IMR-90 (cell line): ENCODE measurements around the gene ITCH. TPM values are rescaled to one million over a fixed set of nuclear protein-coding genes. Genes with fewer than 3 reads are reported as not detected.
A peak's percentile ranks its signal among the peaks of the same experiment; 100 is the strongest.

Experiments
- ATAC-seq: fragments of 200-7000 bp; cut with Tn5 transposase; 2 replicates; pipeline ENCODE4 v1.9.1; 2020; ENCODE audit warnings: low read depth, mild to moderate bottlenecking, moderate library complexity
- BruUV-seq: library from RNA; stranded (reverse); fragments of 400-500 nt; replicated peaks from 2 replicates; lab custom pipeline; 2021; lab: Mats Ljungman, UMichigan
- CTCF ChIA-PET: fragments of 300-600 bp; formaldehyde crosslinking; extraction: SDS; loops from one replicate; lab custom pipeline; 2021; ENCODE audit warnings: antibody characterized with exemption; lab: Yijun Ruan, JAX
- POLR2A ChIA-PET: fragments of 300-600 bp; sonication (Branson Sonifier 250); formaldehyde crosslinking; loops from one replicate; lab custom pipeline; 2022; ENCODE audit warnings: antibody characterized with exemption; ENCODE audit not compliant: unreplicated experiment; lab: Charles Lee
- DNase-seq: peaks from one replicate; pipeline ENCODE4 v3.0.0; 2013
- H2AFZ ChIP-seq: replicated peaks from 2 replicates; pipeline ENCODE3; 2013; ENCODE audit warnings: low read length, mild to moderate bottlenecking; ENCODE audit not compliant: poor library complexity
- H2AK5ac ChIP-seq: 2 replicates; pipeline ENCODE4 v1.6.1; 2013; ENCODE audit warnings: low read depth, low read length, inconsistent platforms
- H2AK9ac ChIP-seq: replicated peaks from 2 replicates; pipeline ENCODE3; 2013; ENCODE audit warnings: mild to moderate bottlenecking, low read depth, low read length, moderate library complexity; ENCODE audit not compliant: poor library complexity
- H2BK120ac ChIP-seq: 2 replicates; pipeline ENCODE4 v1.6.1; 2013; ENCODE audit warnings: low read depth, low read length, inconsistent platforms
- H2BK15ac ChIP-seq: 3 replicates; pipeline ENCODE4 v1.6.1; 2013; ENCODE audit warnings: low read depth, low read length, inconsistent platforms
- H2BK20ac ChIP-seq: 2 replicates; pipeline ENCODE4 v1.6.1; 2013; ENCODE audit warnings: low read depth, mild to moderate bottlenecking, inconsistent platforms, low read length, moderate library complexity
- H2BK5ac ChIP-seq: 2 replicates; pipeline ENCODE4 v1.6.1; 2013; ENCODE audit warnings: mild to moderate bottlenecking, low read depth, low read length, inconsistent platforms; ENCODE audit not compliant: poor library complexity, severe bottlenecking
- H3K14ac ChIP-seq: replicated peaks from 2 replicates; pipeline ENCODE4 v1.6.1; 2013; ENCODE audit warnings: low read depth, low read length, inconsistent platforms
- H3K18ac ChIP-seq: 2 replicates; pipeline ENCODE4 v1.6.1; 2013; ENCODE audit warnings: low read depth, low read length, control low read depth
- H3K23ac ChIP-seq: 2 replicates; pipeline ENCODE4 v1.6.1; 2013; ENCODE audit warnings: low read depth, low read length, inconsistent platforms
- H3K27ac ChIP-seq: 2 replicates; pipeline ENCODE4 v1.5.1; 2013; ENCODE audit warnings: mild to moderate bottlenecking, control low read depth, low read length; ENCODE audit not compliant: insufficient read depth
- H3K27me3 ChIP-seq: 2 replicates; pipeline ENCODE4 v1.6.1; 2013; ENCODE audit warnings: low read length; ENCODE audit not compliant: control insufficient read depth, insufficient read depth
- H3K36me3 ChIP-seq: 2 replicates; pipeline ENCODE4 v1.6.1; 2013; ENCODE audit warnings: low read length, mixed read lengths; ENCODE audit not compliant: control insufficient read depth, insufficient read depth
- H3K4ac ChIP-seq: 2 replicates; pipeline ENCODE4 v1.6.1; 2013; ENCODE audit warnings: low read depth, low read length, inconsistent platforms
- H3K4me1 ChIP-seq: 2 replicates; pipeline ENCODE4 v1.6.1; 2013; ENCODE audit warnings: low read length, mixed read lengths; ENCODE audit not compliant: control insufficient read depth, insufficient read depth
- H3K4me2 ChIP-seq: 2 replicates; pipeline ENCODE4 v1.6.1; 2013; ENCODE audit warnings: low read depth, mild to moderate bottlenecking, control low read depth, low read length, moderate library complexity
- H3K4me3 ChIP-seq: 2 replicates; pipeline ENCODE4 v1.5.1; 2013; ENCODE audit warnings: low read depth, mild to moderate bottlenecking, control low read depth, low read length, moderate library complexity; ENCODE audit not compliant: insufficient read depth
- H3K56ac ChIP-seq: 2 replicates; pipeline ENCODE4 v1.6.1; 2013; ENCODE audit warnings: low read length, inconsistent platforms; ENCODE audit not compliant: insufficient read depth; ENCODE audit errors: extremely low read depth
- H3K79me1 ChIP-seq, 2 experiments: 2 replicates each; pipeline ENCODE4 v1.6.1; 2013; ENCODE audit warnings: low read length in 2 of 2, inconsistent platforms in 1 of 2, low read depth in 1 of 2
- H3K9ac ChIP-seq: 2 replicates; pipeline ENCODE4 v1.6.1; 2013; ENCODE audit warnings: low read depth, low read length, control low read depth
- H3K9me1 ChIP-seq: 2 replicates; pipeline ENCODE4 v1.6.1; 2013; ENCODE audit warnings: low read length, inconsistent platforms; ENCODE audit not compliant: insufficient read depth
- H3K9me3 ChIP-seq: 2 replicates; pipeline ENCODE4 v1.6.1; 2013; ENCODE audit warnings: low read length; ENCODE audit not compliant: control insufficient read depth, insufficient read depth
- H4K20me1 ChIP-seq: 2 replicates; pipeline ENCODE4 v1.6.1; 2013; ENCODE audit warnings: low read length, inconsistent platforms; ENCODE audit not compliant: insufficient read depth
- H4K5ac ChIP-seq: 2 replicates; pipeline ENCODE4 v1.6.1; 2013; ENCODE audit warnings: mild to moderate bottlenecking, low read depth, low read length, control low read depth
- H4K8ac ChIP-seq, 2 experiments: 2 replicates each; pipeline ENCODE4 v1.6.1; 2013; ENCODE audit warnings: low read depth in 2 of 2, low read length in 2 of 2, control low read depth in 1 of 2, inconsistent platforms in 1 of 2
- H4K91ac ChIP-seq: 2 replicates; pipeline ENCODE4 v1.6.1; 2013; ENCODE audit warnings: low read depth, low read length, inconsistent platforms; ENCODE audit not compliant: insufficient read depth
- BHLHE40 ChIP-seq: fragments of 150-350 bp; IDR thresholded peaks from 2 replicates; pipeline ENCODE4 v1.6.1; 2016; ENCODE audit warnings: mild to moderate bottlenecking, low read depth, low read length
- CEBPB ChIP-seq: IDR thresholded peaks from 2 replicates; pipeline ENCODE4 v1.6.1; 2012; ENCODE audit warnings: low read depth, low read length, improper control_type of control experiment
- CHD1 ChIP-seq: IDR thresholded peaks from 2 replicates; pipeline ENCODE4 v1.6.1; 2012; ENCODE audit warnings: low read depth, low read length, improper control_type of control experiment
- FOS ChIP-seq: fragments of 150-350 bp; IDR thresholded peaks from 2 replicates; pipeline ENCODE4 v1.6.1; 2016; ENCODE audit warnings: low read depth, low read length
- MAFK ChIP-seq: IDR thresholded peaks from 2 replicates; pipeline ENCODE4 v1.6.1; 2012; ENCODE audit warnings: low read depth, low read length, improper control_type of control experiment
- MAZ ChIP-seq: IDR thresholded peaks from 2 replicates; pipeline ENCODE4 v1.6.1; 2012; ENCODE audit warnings: low read depth, mild to moderate bottlenecking, low read length, improper control_type of control experiment, moderate library complexity, borderline replicate concordance
- MXI1 ChIP-seq: IDR thresholded peaks from 2 replicates; pipeline ENCODE4 v1.6.1; 2012; ENCODE audit warnings: low read depth, mild to moderate bottlenecking, low read length, moderate library complexity, borderline replicate concordance
- NFE2L2 ChIP-seq: fragments of 150-350 bp; IDR thresholded peaks from 2 replicates; pipeline ENCODE4 v1.6.1; 2016; ENCODE audit warnings: low read depth, mild to moderate bottlenecking, low read length
- POLR2A ChIP-seq: IDR thresholded peaks from 2 replicates; pipeline ENCODE4 v1.6.1; 2012; ENCODE audit warnings: mild to moderate bottlenecking, low read depth, low read length
- RAD21 ChIP-seq: IDR thresholded peaks from 2 replicates; pipeline ENCODE4 v1.6.1; 2012; ENCODE audit warnings: low read length, improper control_type of control experiment
- RCOR1 ChIP-seq: IDR thresholded peaks from 2 replicates; pipeline ENCODE4 v1.6.1; 2012; ENCODE audit warnings: mild to moderate bottlenecking, low read length, improper control_type of control experiment; ENCODE audit not compliant: insufficient replicate concordance
- RFX5 ChIP-seq: IDR thresholded peaks from 2 replicates; pipeline ENCODE4 v1.8.0; 2012; ENCODE audit warnings: low read depth, mild to moderate bottlenecking, low read length, moderate library complexity
- SMC3 ChIP-seq: fragments of 150-350 bp; IDR thresholded peaks from 2 replicates; pipeline ENCODE4 v1.6.1; 2016; ENCODE audit warnings: low read depth, mild to moderate bottlenecking, antibody characterized with exemption, low read length, moderate library complexity
- WGBS, 2 experiments: methylation state at CpG; one replicate each; pipeline versions ENCODE4 v1.1.5 to v1.1.7; 2013; ENCODE audit warnings: missing lambda C conversion rate in 2 of 2; ENCODE audit not compliant: insufficient read length in 1 of 2; ENCODE audit errors: extremely low coverage in 2 of 2; 5-methylcytosine and 5-hydroxymethylcytosine counted together
- dilution Hi-C: fragments of 300-500 bp; cut with HindIII; formaldehyde crosslinking; loops from one replicate; pipeline ENCODE4 v1.14.3; 2018; ENCODE audit warnings: low sequenced_read_pairs; ENCODE audit not compliant: unreplicated experiment
- in situ Hi-C: fragments of 300-500 bp; cut with MboI; formaldehyde crosslinking; loops from 3 replicates; pipeline ENCODE4 v1.14.3; 2019; ENCODE audit warnings: low sequenced_read_pairs, inconsistent platforms, mixed read lengths
- intact Hi-C: fragments of 100-400 bp; cut with micrococcal nuclease; formaldehyde crosslinking; loops from 2 replicates; pipeline ENCODE4 v1.10.0; 2022
- polyA plus RNA-seq, 3 experiments: library from polyadenylated mRNA; depleted of rRNA; stranded (reverse); fragments of >200 nt; gene quantifications; 2 replicates each; pipeline ENCODE4 v1.2.3, GENCODE V29; 2012; ENCODE audit warnings: low replicate concordance in 1 of 3
- total RNA-seq: library from RNA; depleted of rRNA; stranded (reverse); fragments of >200 nt; gene quantifications from 2 replicates; pipeline ENCODE4 v1.2.3, GENCODE V29; 2012
- TF ChIP-seq, protein P1 (sequence below): fragments of 150-350 bp; IDR thresholded peaks from 2 replicates; pipeline ENCODE4 v1.6.1; 2016; ENCODE audit warnings: low read depth, mild to moderate bottlenecking, low read length, moderate library complexity, borderline replicate concordance
- TF ChIP-seq, protein P2 (sequence below): fragments of 150-350 bp; IDR thresholded peaks from 2 replicates; pipeline ENCODE4 v1.6.1; 2017; ENCODE audit warnings: mild to moderate bottlenecking, antibody characterized with exemption, low read length, low read depth
- TF ChIP-seq, protein P3 (sequence below): conservative IDR thresholded peaks from 2 replicates; pipeline ENCODE4 v1.5.1; 2012; ENCODE audit warnings: mild to moderate bottlenecking, low read depth, low read length, improper control_type of control experiment

The ITCH gene
- total and polyA plus RNA-seq, 2 of the 4 experiments (the other 2 are of a cell fraction): 12.7 to 94.6 TPM

DNA sequence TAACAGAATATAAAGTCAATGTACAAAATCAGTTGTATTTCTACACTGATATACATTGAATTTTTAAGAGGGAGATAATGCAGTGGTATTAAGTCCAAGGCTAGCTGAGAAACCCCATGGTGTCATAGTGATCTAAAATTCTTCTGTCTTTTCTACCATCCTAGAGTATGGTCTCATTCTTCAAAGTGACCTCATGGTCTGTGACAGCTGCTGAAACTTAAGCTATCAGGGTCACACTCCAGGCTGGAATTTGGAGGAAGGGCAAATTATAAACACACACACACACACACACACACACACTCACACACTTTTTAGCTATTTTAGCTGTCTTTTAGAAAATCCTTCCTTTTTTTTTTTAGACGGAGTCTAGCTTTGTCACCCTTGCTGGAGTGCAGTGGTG lies 105.9 kb downstream of the ITCH start:
- Histone ChIP-seq H4K8ac (no peak overlapping the region), H4K20me1 (peaks cover 13% of the 10 kb centered on the region), H3K56ac (no peak overlapping the region), H2AFZ (no peak overlapping the region), H2AK5ac (no peak overlapping the region), H3K9me1 (no peaks in the 10 kb centered on the region; the same call in 1 of the 2 replicates), H3K27ac (no peak overlapping the region), H3K18ac (no peak overlapping the region), H3K79me1 (peaks cover 14 to 46% of the 10 kb centered on the region in 2 experiments; a peak in 3 of 4 replicates), H2AK9ac (no peak overlapping the region), H3K9ac (no peak overlapping the region), H3K14ac (no peak overlapping the region), H3K36me3 (peaks cover 23% of the 10 kb centered on the region), H4K5ac (no peak overlapping the region), H3K4me2 (no peak overlapping the region), H2BK15ac (no peak overlapping the region), H2BK120ac (no peak overlapping the region), H3K23ac (no peak overlapping the region), H2BK20ac (no peak overlapping the region), H3K27me3 (no peaks in the 10 kb centered on the region), H4K91ac (no peak overlapping the region), H3K4me1 (peaks cover 2% of the 10 kb centered on the region; the same call in 1 of the 2 replicates), H3K9me3 (no peaks in the 10 kb centered on the region), H3K4me3 (no peak overlapping the region), H2BK5ac (peak overlapping the region; percentile 24), H3K4ac (no peak overlapping the region)
- in situ Hi-C loops (no loop called here), intact Hi-C loops (no loop called here), dilution Hi-C loops (no loop called here)
- BruUV-seq: no TSS peak
- ChIA-PET CTCF (interaction anchor here (1.2 kb wide), 1 partner anchor 156 kb away, joined by 5 read pairs; no protein-coding TSS in a partner anchor), POLR2A (no interaction called here)
- DNase-seq: peak; percentile 25
- ATAC-seq: peak; percentile 56
- WGBS, 2 experiments: no CpG with 5 or more reads among the region's 1 CpG
- TF ChIP-seq MAFK (no peak), MXI1 (no peak), FOS (no peak), RFX5 (no peak), SMC3 (no peak), RAD21 (no peak), CEBPB (no peak), CHD1 (no peak), RCOR1 (no peak), BHLHE40 (no peak), MAZ (no peak), POLR2A (no peak), NFE2L2 (no peak)
- TF ChIP-seq, protein P1, sequence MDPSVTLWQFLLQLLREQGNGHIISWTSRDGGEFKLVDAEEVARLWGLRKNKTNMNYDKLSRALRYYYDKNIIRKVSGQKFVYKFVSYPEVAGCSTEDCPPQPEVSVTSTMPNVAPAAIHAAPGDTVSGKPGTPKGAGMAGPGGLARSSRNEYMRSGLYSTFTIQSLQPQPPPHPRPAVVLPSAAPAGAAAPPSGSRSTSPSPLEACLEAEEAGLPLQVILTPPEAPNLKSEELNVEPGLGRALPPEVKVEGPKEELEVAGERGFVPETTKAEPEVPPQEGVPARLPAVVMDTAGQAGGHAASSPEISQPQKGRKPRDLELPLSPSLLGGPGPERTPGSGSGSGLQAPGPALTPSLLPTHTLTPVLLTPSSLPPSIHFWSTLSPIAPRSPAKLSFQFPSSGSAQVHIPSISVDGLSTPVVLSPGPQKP: no peak
- TF ChIP-seq, protein P2, sequence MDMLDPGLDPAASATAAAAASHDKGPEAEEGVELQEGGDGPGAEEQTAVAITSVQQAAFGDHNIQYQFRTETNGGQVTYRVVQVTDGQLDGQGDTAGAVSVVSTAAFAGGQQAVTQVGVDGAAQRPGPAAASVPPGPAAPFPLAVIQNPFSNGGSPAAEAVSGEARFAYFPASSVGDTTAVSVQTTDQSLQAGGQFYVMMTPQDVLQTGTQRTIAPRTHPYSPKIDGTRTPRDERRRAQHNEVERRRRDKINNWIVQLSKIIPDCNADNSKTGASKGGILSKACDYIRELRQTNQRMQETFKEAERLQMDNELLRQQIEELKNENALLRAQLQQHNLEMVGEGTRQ: no peak
- TF ChIP-seq, protein P3, sequence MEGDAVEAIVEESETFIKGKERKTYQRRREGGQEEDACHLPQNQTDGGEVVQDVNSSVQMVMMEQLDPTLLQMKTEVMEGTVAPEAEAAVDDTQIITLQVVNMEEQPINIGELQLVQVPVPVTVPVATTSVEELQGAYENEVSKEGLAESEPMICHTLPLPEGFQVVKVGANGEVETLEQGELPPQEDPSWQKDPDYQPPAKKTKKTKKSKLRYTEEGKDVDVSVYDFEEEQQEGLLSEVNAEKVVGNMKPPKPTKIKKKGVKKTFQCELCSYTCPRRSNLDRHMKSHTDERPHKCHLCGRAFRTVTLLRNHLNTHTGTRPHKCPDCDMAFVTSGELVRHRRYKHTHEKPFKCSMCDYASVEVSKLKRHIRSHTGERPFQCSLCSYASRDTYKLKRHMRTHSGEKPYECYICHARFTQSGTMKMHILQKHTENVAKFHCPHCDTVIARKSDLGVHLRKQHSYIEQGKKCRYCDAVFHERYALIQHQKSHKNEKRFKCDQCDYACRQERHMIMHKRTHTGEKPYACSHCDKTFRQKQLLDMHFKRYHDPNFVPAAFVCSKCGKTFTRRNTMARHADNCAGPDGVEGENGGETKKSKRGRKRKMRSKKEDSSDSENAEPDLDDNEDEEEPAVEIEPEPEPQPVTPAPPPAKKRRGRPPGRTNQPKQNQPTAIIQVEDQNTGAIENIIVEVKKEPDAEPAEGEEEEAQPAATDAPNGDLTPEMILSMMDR: no peak
